KMS-11 (cell line): ENCODE results near the gene LHFPL6.

ENCODE experiments used
- H2AFZ ChIP-seq: fragments of 200-600 bp; sonication (generic); 2 replicates; pipeline ENCODE4 v1.6.1; 2016; ENCODE audit warnings: antibody characterized with exemption, mixed run types, low read depth
- H3K27ac ChIP-seq: fragments of 200-600 bp; sonication (generic); 2 replicates; pipeline ENCODE4 v1.6.1; 2016; ENCODE audit warnings: mild to moderate bottlenecking, mixed run types
- H3K27me3 ChIP-seq: fragments of 200-600 bp; sonication (generic); 2 replicates; pipeline ENCODE4 v1.6.1; 2017; ENCODE audit warnings: mild to moderate bottlenecking, low read depth, mixed run types, moderate library complexity; ENCODE audit not compliant: insufficient read depth
- H3K36me3 ChIP-seq: fragments of 200-600 bp; sonication (generic); 2 replicates; pipeline ENCODE4 v1.6.1; 2017; ENCODE audit warnings: mild to moderate bottlenecking, mixed run types; ENCODE audit not compliant: insufficient read depth
- H3K4me1 ChIP-seq: fragments of 200-600 bp; sonication (generic); 2 replicates; pipeline ENCODE4 v1.6.1; 2016; ENCODE audit warnings: mild to moderate bottlenecking, low read depth, mixed run types; ENCODE audit not compliant: poor library complexity, severe bottlenecking
- H3K4me2 ChIP-seq: fragments of 200-600 bp; sonication (generic); 2 replicates; pipeline ENCODE4 v1.7.0; 2016; ENCODE audit warnings: mild to moderate bottlenecking, mixed run types
- H3K4me3 ChIP-seq: fragments of 200-600 bp; sonication (generic); IDR thresholded peaks from 2 replicates; pipeline ENCODE4 v1.6.1; 2017; ENCODE audit warnings: low read depth, low read length, mixed read lengths; ENCODE audit not compliant: insufficient read depth
- H3K79me2 ChIP-seq: fragments of 200-600 bp; sonication (generic); 2 replicates; pipeline ENCODE4 v1.6.1; 2016; ENCODE audit warnings: low read depth, mixed run types; ENCODE audit not compliant: insufficient read depth
- H3K9ac ChIP-seq: fragments of 200-600 bp; sonication (generic); 2 replicates; pipeline ENCODE4 v1.6.1; 2016; ENCODE audit warnings: mild to moderate bottlenecking, mixed run types
- H4K20me1 ChIP-seq: fragments of 200-600 bp; sonication (generic); 2 replicates; pipeline ENCODE4 v1.6.1; 2016; ENCODE audit warnings: mild to moderate bottlenecking, mixed run types; ENCODE audit not compliant: insufficient read depth
- CTCF ChIP-seq: fragments of 200-600 bp; sonication (generic); conservative IDR thresholded peaks from 2 replicates; pipeline ENCODE4 v1.6.1; 2017; ENCODE audit warnings: low read depth, mild to moderate bottlenecking, antibody characterized with exemption, low read length, moderate library complexity, mixed read lengths

The LHFPL6 gene

GRCh38 chr13:39596685-39597084, 6.3 kb downstream of the LHFPL6 start:
- Histone ChIP-seq H4K20me1 (no peaks in the 10 kb centered on the region), H3K36me3 (no peaks in the 10 kb centered on the region), H3K27me3 (no peaks in the 10 kb centered on the region), H3K4me1 (no peaks in the 10 kb centered on the region), H2AFZ (no peak overlapping the region), H3K27ac (no peak overlapping the region), H3K79me2 (no peaks in the 10 kb centered on the region), H3K4me3 (no peak overlapping the region), H3K9ac (no peak overlapping the region), H3K4me2 (no peak overlapping the region)
- TF ChIP-seq CTCF, result no peak

GRCh38 chr13:39596176-39596575, 6.8 kb downstream of the LHFPL6 start:
- no peak overlapping the region for H3K4me2 ChIP-seq
- no peaks in the 10 kb centered on the region for H3K79me2 ChIP-seq
- H3K4me1 ChIP-seq, result no peaks in the 10 kb centered on the region
- no peak overlapping the region for H3K9ac ChIP-seq
- no peaks in the 10 kb centered on the region for H3K27me3 ChIP-seq
- H3K36me3 ChIP-seq, result no peaks in the 10 kb centered on the region
- H2AFZ ChIP-seq, result no peak overlapping the region
- no peak for TF ChIP-seq CTCF
- H4K20me1 ChIP-seq, result no peaks in the 10 kb centered on the region
- H3K27ac ChIP-seq, result no peak overlapping the region
- H3K4me3 ChIP-seq, result no peak overlapping the region

DNA sequence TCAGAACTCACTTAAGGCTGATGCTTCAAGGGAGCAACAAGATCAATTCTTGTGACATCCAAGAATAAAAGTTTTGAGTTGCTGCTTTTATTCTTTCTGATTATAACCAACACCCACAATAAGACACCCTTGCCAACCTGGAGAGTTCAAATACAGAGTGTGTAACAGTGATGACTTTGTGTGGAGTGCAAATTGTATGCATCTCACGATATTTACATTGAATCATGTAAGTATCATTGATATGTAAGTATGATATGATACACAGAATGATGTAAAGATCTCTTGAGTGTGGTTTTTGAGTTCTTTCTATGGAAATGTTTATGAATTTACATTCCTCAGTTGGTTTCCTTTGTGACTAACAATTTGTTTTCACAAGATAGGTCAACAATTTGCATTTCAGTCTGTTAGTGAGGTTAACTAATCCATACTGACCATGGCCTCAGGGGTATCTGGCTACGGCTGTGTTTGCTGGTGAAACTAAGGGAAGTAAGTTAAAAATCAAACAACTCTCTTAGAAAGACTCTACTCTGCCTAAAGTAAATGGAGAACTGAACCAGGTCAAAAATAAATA, 12.4 kb downstream of the LHFPL6 start:
- H3K79me2 ChIP-seq, result no peaks in the 10 kb centered on the region
- no peak for TF ChIP-seq CTCF
- no peak overlapping the region for H3K4me2 ChIP-seq
- no peak overlapping the region for H2AFZ ChIP-seq
- no peaks in the 10 kb centered on the region for H4K20me1 ChIP-seq
- no peak overlapping the region for H3K27ac ChIP-seq
- H3K9ac ChIP-seq, result no peak overlapping the region
- no peaks in the 10 kb centered on the region for H3K36me3 ChIP-seq
- H3K4me1 ChIP-seq, result no peaks in the 10 kb centered on the region
- no peak overlapping the region for H3K4me3 ChIP-seq
- H3K27me3 ChIP-seq, result no peaks in the 10 kb centered on the region

- no peak overlapping the region for H3K4me3 ChIP-seq
- H3K4me2 ChIP-seq, result no peak overlapping the region
- H3K79me2 ChIP-seq, result no peaks in the 10 kb centered on the region
These were observed 14.6 kb downstream of the LHFPL6 start for GRCh38 chr13:39588384-39588783.

More at GRCh38 chr13:39588384-39588783, 14.6 kb downstream of the LHFPL6 start:
- no peaks in the 10 kb centered on the region for H3K4me1 ChIP-seq
- H4K20me1 ChIP-seq, result no peaks in the 10 kb centered on the region
- H2AFZ ChIP-seq, result no peak overlapping the region
- H3K9ac ChIP-seq, result no peak overlapping the region
- TF ChIP-seq CTCF, result no peak
- H3K27ac ChIP-seq, result no peak overlapping the region
- H3K27me3 ChIP-seq, result no peaks in the 10 kb centered on the region
- no peaks in the 10 kb centered on the region for H3K36me3 ChIP-seq
